OCI-LY7 (cell line): Measurements from ENCODE around the gene STIM2.

Experiments
- CTCF ChIP-seq: fragments of 200-600 bp; sonication (generic); conservative IDR thresholded peaks from 2 replicates; pipeline ENCODE4 v1.5.1; 2014; ENCODE audit warnings: mild to moderate bottlenecking, antibody characterized with exemption, low read length, moderate library complexity, mixed read lengths
- EZH2phosphoT487 ChIP-seq: fragments of 200-600 bp; sonication (generic); IDR thresholded peaks from 2 replicates; pipeline ENCODE4 v1.6.1; 2018; ENCODE audit warnings: low read depth, borderline replicate concordance, mild to moderate bottlenecking, mixed run types, antibody characterized with exemption, low read length, moderate library complexity, mixed read lengths

- TF ChIP-seq CTCF, result no peak
- TF ChIP-seq EZH2phosphoT487, result no peak
Measured at GRCh38 chr4:26862381-26862915, 1.8 kb downstream of the STIM2 start.
